ENCODE measurements around the gene VGLL4.

DNA sequence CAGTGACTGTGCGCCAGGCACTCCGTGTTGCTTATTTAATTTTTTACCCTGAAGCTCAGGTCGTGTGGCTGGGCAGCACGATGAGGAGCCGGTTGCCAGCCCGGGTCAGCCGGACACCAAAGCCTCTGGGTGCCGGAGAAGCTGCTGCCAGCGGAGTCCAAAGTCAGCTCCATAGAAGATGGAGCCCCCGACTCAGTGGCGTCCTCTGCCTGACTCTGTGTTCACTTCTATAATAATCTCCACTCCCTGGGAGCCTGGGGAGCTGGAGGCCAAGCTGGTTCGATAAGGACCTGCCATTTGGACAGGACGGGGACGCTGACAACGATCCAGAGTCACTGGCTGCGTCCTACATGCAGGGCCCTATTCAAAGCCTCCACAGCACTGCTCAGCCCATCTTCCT, 78.6 kb downstream of the VGLL4 start:
- TF ChIP-seq, protein P1, sequence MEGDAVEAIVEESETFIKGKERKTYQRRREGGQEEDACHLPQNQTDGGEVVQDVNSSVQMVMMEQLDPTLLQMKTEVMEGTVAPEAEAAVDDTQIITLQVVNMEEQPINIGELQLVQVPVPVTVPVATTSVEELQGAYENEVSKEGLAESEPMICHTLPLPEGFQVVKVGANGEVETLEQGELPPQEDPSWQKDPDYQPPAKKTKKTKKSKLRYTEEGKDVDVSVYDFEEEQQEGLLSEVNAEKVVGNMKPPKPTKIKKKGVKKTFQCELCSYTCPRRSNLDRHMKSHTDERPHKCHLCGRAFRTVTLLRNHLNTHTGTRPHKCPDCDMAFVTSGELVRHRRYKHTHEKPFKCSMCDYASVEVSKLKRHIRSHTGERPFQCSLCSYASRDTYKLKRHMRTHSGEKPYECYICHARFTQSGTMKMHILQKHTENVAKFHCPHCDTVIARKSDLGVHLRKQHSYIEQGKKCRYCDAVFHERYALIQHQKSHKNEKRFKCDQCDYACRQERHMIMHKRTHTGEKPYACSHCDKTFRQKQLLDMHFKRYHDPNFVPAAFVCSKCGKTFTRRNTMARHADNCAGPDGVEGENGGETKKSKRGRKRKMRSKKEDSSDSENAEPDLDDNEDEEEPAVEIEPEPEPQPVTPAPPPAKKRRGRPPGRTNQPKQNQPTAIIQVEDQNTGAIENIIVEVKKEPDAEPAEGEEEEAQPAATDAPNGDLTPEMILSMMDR (IDR thresholded peaks at IDR 0.05): no peak
- no peak for TF ChIP-seq EZH2 (IDR thresholded peaks at IDR 0.05; ENCODE audit: borderline replicate concordance, insufficient read depth, low read depth, low read length, poor library complexity, severe bottlenecking)

All from B cell (primary cell).